Naive thymus-derived CD8-positive, alpha-beta T cell (primary cell): ENCODE results near the gene DOCK8. TPM values are rescaled to one million over a fixed set of nuclear protein-coding genes. Genes with fewer than 3 reads are reported as not detected.
A peak's percentile ranks its signal among the peaks of the same experiment; 100 is the strongest.

Source experiments
- ATAC-seq, 2 donors: fragments of 150-1000 bp; cut with Tn5 transposase in 1 of 2; sonication (Bioruptor Pico), chemical (Tn5 transposase) in 1 of 2; 1 replicate in 1 of 2; 2 replicates in 1 of 2; pipeline ENCODE4 v1.10.0; 2021; ENCODE audit warnings: mild to moderate bottlenecking in 2 of 2, moderate library complexity in 2 of 2
- POLR2A ChIA-PET: fragments of 350-600 bp; sonication (Branson Sonifier 250); formaldehyde crosslinking; loops from one replicate; lab custom pipeline; 2021; ENCODE audit warnings: antibody characterized with exemption; lab: Charles Lee
- DNase-seq, 10 donors: peaks; one replicate each; pipeline versions ENCODE4 v3.0.0 to v3.0.0-alpha.2; 2020 to 2022
- H3K27ac Mint-ChIP-seq, 10 donors: one replicate each; pipeline ENCODE4 v1.8.0; 2020 to 2022; ENCODE audit warnings: mild to moderate bottlenecking in 10 of 10, mixed read lengths in 10 of 10, moderate library complexity in 4 of 10, inconsistent platforms in 1 of 10
- H3K27me3 Mint-ChIP-seq, 5 donors: one replicate each; pipeline ENCODE4 v1.8.0; 2021 to 2022; ENCODE audit warnings: mixed read lengths in 5 of 5
- H3K36me3 Mint-ChIP-seq, 3 donors: one replicate each; pipeline ENCODE4 v1.8.0; 2020 to 2022; ENCODE audit warnings: mixed read lengths in 3 of 3, mild to moderate bottlenecking in 2 of 3, inconsistent platforms in 1 of 3
- H3K4me1 Mint-ChIP-seq, 4 donors: one replicate each; pipeline ENCODE4 v1.8.0; 2021 to 2022; ENCODE audit warnings: mixed read lengths in 4 of 4
- H3K4me3 Mint-ChIP-seq, 10 donors: one replicate each; pipeline ENCODE4 v1.8.0; 2020 to 2022; ENCODE audit warnings: mild to moderate bottlenecking in 10 of 10, mixed read lengths in 10 of 10, moderate library complexity in 6 of 10, inconsistent platforms in 1 of 10
- H3K9me3 Mint-ChIP-seq, 9 donors: one replicate each; pipeline ENCODE4 v1.8.0; 2020 to 2022; ENCODE audit warnings: mixed read lengths in 9 of 9, mild to moderate bottlenecking in 3 of 9, inconsistent platforms in 1 of 9, moderate library complexity in 1 of 9
- polyA plus RNA-seq, 3 donors: library from polyadenylated mRNA; unstranded; fragments of 300-500 nt; fragmentation: Illumina TruSeq; gene quantifications; one replicate each; pipeline ENCODE4 v1.2.3, GENCODE V29; 2021
- total RNA-seq, 8 experiments: library from RNA in 2 of 8; stranded (reverse) in 2 of 8; gene quantifications; one replicate each; pipeline ENCODE4 v1.2.3 and lab custom pipeline; 2021 to 2026

The DOCK8 gene
- total and polyA plus RNA-seq, 5 experiments from 2014 or later: 41.5 to 224 (median 52.2) TPM

DNA sequence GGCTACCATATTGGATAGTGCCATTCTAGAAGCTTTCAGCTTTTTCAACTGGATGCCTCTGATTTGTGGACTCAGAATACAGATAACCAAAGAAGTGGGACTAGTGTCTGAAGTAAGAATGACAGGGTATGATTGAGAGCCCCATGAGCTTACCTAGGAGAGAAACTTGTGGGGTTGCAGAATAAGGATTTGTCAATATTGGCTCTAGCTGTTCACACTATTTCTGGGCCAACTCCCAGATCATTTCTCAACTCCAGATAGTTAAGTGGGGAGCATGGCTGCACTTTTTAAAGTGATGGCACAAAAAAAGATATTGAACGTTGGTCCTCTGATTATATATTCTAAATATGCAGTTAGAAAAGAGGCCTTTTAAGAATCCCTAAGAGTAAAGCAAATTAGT, 252.1 kb downstream of the DOCK8 start:
- DNase-seq (no peak), ATAC-seq (no peak)
- Mint-ChIP-seq H3K36me3 (peaks cover 10 to 42% (median 19%) of the 10 kb centered on the region in 3 donors), H3K4me1 (peaks cover 21 to 32% (median 29%) of the 10 kb centered on the region in 4 donors), H3K27me3 (no peaks in the 10 kb centered on the region), H3K27ac (peak overlapping the region in 4 of 10 donors; percentile 20 to 48 (median 38)), H3K4me3 (peak overlapping the region in 1 of 10 donors; percentile 24), H3K9me3 (no peaks in the 10 kb centered on the region)
- POLR2A ChIA-PET: no interaction called here

DNA sequence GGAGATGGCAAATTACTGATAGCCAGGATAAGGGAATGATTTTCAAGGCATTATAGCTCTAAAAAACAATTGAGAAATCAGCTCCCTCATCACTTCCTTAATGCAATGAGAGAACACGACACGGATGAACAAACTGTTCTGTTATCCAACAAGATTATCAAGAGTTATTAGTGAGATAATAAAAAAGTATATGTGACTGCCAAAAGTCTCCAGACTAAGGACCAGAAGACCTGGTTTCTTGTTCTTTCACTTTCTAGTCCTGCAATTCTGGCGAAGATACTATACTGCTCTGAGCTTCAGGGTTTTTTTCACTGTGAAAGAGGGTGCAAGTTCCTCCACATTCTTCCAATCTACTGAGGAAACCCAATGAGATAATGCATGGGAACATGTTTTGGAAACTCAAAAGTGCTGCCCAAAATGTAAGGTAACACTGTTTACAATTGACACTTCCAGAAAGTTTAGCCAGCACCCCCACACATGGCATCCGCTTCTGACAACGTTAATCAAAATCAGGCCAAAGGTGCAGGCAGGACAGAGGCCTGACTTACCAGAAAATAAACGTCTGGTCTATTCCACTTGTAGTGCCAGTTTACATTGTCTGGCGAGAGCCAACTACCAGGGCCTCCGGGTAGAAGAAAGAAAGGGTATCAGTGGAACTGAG, 254.2 kb downstream of the DOCK8 start:
- Mint-ChIP-seq H3K27me3 (no peaks in the 10 kb centered on the region), H3K9me3 (no peaks in the 10 kb centered on the region), H3K36me3 (peaks cover 10 to 21% (median 18%) of the 10 kb centered on the region in 3 donors), H3K27ac (peak overlapping the region in 9 of 10 donors; percentile 67 to 95 (median 91)), H3K4me1 (peaks cover 19 to 32% (median 28%) of the 10 kb centered on the region in 4 donors), H3K4me3 (peak overlapping the region; percentile 63 to 90 (median 78))
- no peak for ATAC-seq
- DNase-seq: peak in 2 of 10 donors; percentile 13
- POLR2A ChIA-PET: interaction anchor here (2.2 kb wide), 1 partner anchor 9 kb away, joined by 7 read pairs; no protein-coding TSS in a partner anchor

DNA sequence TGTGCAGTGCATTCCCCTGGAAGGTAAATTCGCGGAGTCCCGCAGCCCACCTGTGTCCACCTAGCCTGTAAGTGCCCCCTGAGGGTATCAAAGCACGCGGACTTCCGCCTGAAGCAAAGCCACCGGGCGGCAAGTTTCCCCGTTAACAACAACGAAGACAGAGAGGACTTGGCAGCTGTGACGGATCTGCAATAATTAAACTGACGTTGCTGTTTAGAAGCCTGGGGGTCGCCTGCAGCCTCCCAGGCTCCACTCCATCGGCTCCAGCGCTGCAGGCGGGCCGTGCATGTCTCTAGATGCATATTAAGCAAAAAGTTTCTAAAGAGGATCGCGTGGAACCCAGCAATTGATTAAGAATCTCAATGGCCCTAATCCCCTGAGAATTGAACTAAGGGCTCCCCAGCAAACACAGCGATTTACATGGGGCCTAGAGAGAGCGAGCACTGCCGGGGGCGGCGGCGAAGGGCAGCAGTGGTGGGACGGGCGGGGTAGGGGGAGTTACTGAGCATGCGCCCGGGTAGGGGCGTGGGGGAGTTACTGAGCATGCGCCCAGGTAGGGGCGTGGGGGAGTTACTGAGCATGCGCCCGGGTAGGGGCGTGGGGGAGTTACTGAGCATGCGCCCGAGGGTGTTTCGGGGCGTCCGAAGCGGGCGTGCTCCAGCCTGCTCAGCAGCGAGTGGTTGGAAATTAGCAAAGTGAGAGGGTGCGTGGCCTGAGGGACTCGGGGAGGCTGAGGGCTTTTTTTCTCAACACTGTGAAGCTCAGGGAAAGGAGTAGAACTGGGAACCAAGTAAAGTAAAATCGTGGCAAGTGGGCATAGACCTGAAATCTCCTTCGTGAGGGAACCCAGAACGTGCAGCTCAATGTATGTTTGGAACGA, 255.2 kb downstream of the DOCK8 start:
- peak; percentile 76 to 96 (median 86) for DNase-seq
- Mint-ChIP-seq H3K27me3 (no peaks in the 10 kb centered on the region), H3K4me3 (peak overlapping the region; percentile 89 to 98 (median 96)), H3K4me1 (peaks cover 18 to 32% (median 28%) of the 10 kb centered on the region in 4 donors), H3K9me3 (no peaks in the 10 kb centered on the region), H3K27ac (peak overlapping the region; percentile 89 to 97 (median 96)), H3K36me3 (peaks cover 10 to 12% (median 11%) of the 10 kb centered on the region in 3 donors)
- ATAC-seq: peak; percentile 89 to 90
- POLR2A ChIA-PET: interaction anchor here (0.9 to 2.2 kb wide), 6 partner anchors 9 to 280 kb away, joined by 3 to 7 read pairs (median 4); no protein-coding TSS in a partner anchor

DNA sequence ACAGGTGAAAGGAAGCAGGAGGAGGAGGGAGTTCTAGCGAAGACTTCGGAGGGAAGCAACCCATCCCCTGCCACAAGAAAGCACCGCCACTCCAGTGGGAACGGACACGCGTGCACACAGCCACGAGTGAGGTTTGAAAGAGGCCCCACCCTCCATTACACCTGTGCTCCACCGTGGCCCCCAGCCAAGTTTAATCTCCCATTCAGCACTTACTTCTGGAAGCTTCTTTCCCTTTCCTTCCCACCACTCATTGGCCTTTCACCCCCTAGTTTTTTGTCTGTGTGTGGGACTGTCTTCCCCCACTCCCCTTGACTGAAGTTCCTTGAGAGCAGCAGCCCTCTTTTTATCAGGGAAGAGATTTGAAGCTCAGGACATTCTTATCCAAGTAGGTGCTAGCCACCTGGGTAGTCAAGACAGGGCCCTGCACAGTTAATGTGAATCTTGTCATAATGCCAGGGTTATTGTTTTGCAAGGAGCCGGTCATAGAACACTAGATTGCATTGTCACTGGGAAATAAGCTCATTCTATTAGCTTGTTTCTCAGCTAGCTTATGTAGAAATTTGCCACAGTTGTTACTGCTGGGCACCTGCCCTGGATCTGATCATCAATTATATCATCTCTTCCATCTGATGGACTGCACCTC, 256.0 kb downstream of the DOCK8 start:
- Mint-ChIP-seq H3K27me3 (no peaks in the 10 kb centered on the region), H3K4me1 (peaks cover 18 to 32% (median 28%) of the 10 kb centered on the region in 4 donors), H3K36me3 (peaks cover 2 to 14% (median 3%) of the 10 kb centered on the region in 3 donors), H3K4me3 (peak overlapping the region; percentile 89 to 98 (median 96)), H3K27ac (peak overlapping the region; percentile 89 to 97 (median 96)), H3K9me3 (no peaks in the 10 kb centered on the region)
- ATAC-seq: peak in 1 of 2 donors; percentile 22
- peak in 4 of 10 donors; percentile 1 to 64 (median 20) for DNase-seq
- POLR2A ChIA-PET: interaction anchor here (0.6 to 2.2 kb wide), 7 partner anchors 8 to 280 kb away, joined by 3 to 7 read pairs (median 4); no protein-coding TSS in a partner anchor

DNA sequence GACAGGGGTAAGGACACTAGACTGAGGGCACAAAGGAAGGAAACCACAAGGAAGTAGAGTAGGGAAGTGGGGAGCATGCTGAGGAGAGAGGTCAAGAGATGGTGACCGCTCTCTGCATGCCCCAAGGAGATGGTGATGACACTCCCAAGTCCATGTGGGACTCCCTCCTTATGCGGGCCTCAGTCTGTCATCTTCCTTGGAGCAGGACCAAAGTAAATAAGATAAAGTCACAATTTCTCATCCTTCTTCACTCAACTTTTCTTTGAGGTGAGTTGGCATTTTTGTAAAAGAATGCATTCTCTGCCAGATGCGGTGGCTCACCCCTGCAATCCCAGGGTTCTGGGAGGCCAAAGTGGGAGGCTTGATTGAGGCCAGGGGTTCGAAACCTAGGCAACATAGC, 256.7 kb downstream of the DOCK8 start:
- POLR2A ChIA-PET: interaction anchor here (0.6 to 2.2 kb wide), 3 partner anchors 11 to 134 kb away, joined by 4 to 7 read pairs (median 6); no protein-coding TSS in a partner anchor
- Mint-ChIP-seq H3K36me3 (peaks cover 0 to 11% (median 0%) of the 10 kb centered on the region in 3 donors), H3K9me3 (no peaks in the 10 kb centered on the region)

DNA sequence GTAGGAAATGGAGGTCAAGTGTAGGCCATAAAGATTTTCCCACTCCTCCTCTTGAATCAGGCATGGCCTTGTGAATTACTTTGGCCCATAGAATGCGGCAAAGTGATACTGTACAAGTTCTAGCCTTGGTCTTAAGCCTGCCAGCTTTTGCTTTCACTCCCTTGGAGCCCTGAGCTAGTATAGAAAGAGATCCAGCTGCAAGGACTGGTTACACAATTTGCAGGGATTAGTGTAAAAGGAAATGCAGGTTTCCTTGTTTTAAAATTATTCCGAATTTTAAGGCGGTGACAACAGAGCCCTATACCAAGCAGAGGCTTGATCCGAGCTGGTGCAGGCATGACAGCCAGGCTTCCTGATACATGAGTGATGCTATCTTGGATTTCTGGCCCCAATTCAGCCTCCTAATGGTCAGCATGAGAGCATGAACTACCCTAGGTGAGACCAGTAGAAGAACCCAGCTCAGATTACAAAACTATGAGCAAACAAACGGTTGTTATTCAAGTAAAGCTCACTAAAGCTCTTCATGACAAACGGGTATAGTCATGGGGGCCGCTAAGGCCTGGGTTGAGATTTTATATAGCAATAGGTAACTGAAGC, 257.9 kb downstream of the DOCK8 start:
- Mint-ChIP-seq H3K4me3 (peak overlapping the region in 1 of 10 donors; percentile 34), H3K27me3 (no peaks in the 10 kb centered on the region), H3K27ac (no peak overlapping the region), H3K9me3 (no peaks in the 10 kb centered on the region), H3K36me3 (peaks cover 0 to 8% (median 1%) of the 10 kb centered on the region in 3 donors), H3K4me1 (peaks cover 18 to 32% (median 28%) of the 10 kb centered on the region in 4 donors)
- DNase-seq: no peak
- ATAC-seq: no peak
- POLR2A ChIA-PET: interaction anchor here (0.6 to 1.0 kb wide), 2 partner anchors 32 to 79 kb away, joined by 3 to 9 read pairs; partner anchors contain the start of gene KANK1

More for the DNA sequence above, 256.7 kb downstream of the DOCK8 start:
- DNase-seq (no peak), ATAC-seq (no peak)
- peak overlapping the region; percentile 36 to 98 (median 96) for H3K4me3 Mint-ChIP-seq
- H3K27ac Mint-ChIP-seq: peak overlapping the region in 3 of 10 donors; percentile 12 to 96 (median 93)
- no peaks in the 10 kb centered on the region for H3K27me3 Mint-ChIP-seq
- H3K4me1 Mint-ChIP-seq: peaks cover 18 to 32% (median 28%) of the 10 kb centered on the region in 4 donors

DNA sequence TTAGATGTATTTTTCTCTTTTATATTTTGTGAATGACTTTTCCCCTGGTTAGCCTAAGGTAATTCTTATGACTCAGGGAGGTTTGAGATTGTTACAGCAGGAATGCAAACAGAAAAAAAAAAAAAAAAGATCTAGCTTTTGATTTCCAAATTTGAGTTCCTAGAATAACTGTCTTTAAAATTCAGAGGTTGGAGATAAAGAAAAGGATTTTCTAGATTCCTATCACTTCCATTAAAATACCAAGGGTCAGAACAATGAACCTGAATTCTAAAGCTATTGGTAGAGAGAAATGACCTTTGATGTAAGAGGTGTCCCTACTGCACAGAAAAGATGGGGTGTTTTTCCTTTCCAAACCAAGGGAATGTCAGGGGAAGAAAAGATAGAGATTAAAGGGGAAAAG, 262.5 kb downstream of the DOCK8 start:
- peaks cover 0 to 3% (median 0%) of the 10 kb centered on the region in 5 donors for H3K27me3 Mint-ChIP-seq
- peaks cover 0 to 10% (median 2%) of the 10 kb centered on the region in 3 donors for H3K36me3 Mint-ChIP-seq
- ATAC-seq (no peak), DNase-seq (no peak)
- no peaks in the 10 kb centered on the region for H3K4me1 Mint-ChIP-seq
- H3K4me3 Mint-ChIP-seq: no peak overlapping the region
- no peaks in the 10 kb centered on the region for H3K9me3 Mint-ChIP-seq
- POLR2A ChIA-PET: no interaction called here
- H3K27ac Mint-ChIP-seq: no peak overlapping the region

DNA sequence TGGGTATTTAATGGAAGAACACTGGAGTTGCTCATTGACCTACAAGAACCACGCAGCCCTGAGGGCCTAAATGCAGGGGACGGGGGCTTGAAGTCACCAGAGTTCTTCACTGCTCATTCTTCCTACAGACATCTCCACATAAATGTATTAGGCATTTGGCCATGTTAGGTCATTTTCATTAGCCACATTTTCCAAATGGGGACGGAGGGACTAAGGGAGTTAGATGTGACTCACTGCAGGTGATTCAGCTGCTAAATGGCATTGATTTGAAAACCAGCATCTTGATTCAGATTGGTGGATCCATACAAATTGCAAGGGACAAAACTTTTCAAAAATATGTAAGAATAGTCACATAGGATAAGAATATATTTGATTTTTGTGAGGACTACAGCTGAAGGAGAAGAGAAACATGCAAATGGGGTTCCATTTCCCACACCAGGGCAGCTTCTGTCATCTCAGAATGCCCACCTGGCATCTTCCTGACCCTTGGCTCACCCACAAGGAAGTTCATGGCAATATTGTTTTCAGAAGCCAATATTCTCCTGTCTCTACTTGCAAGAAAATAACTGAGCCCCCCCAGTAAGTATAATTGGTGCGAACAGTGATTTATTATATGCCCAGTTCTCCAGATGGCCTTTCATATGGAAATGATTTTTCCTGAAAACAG, 264.8 kb downstream of the DOCK8 start:
- ATAC-seq (no peak), DNase-seq (no peak)
- Mint-ChIP-seq H3K27me3 (peaks cover 0 to 3% (median 0%) of the 10 kb centered on the region in 5 donors), H3K27ac (no peak overlapping the region), H3K36me3 (peaks cover 2 to 21% (median 9%) of the 10 kb centered on the region in 3 donors), H3K9me3 (peaks cover 0 to 10% (median 0%) of the 10 kb centered on the region in 9 donors), H3K4me3 (no peak overlapping the region), H3K4me1 (no peaks in the 10 kb centered on the region)
- POLR2A ChIA-PET: interaction anchor here (1.2 kb wide), 1 partner anchor 9 kb away, joined by 3 read pairs; no protein-coding TSS in a partner anchor

DNA sequence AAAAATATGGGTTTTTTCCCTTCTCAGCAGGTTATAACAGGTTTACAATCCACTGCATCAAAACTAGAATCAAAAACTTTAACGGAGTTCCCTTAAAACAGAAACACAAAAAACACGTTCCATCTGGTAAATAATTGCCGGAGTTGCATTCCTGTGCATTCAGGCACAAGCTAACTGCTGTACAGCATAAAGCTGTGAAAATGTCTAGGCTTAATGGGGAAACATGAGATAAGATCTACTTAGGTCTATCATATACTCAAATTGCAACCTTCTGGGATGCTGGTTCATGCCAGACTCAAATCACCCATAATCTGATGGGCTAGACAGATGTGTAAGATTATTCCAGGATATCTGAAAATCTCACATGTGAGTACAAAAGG, 265.3 kb downstream of the DOCK8 start:
- Mint-ChIP-seq H3K9me3 (peaks cover 0 to 14% (median 0%) of the 10 kb centered on the region in 9 donors), H3K4me3 (no peak overlapping the region), H3K36me3 (peaks cover 2 to 23% (median 13%) of the 10 kb centered on the region in 3 donors), H3K27ac (no peak overlapping the region), H3K27me3 (peaks cover 0 to 3% (median 0%) of the 10 kb centered on the region in 5 donors), H3K4me1 (no peaks in the 10 kb centered on the region)
- no peak for DNase-seq
- POLR2A ChIA-PET: no interaction called here
- no peak for ATAC-seq

DNA sequence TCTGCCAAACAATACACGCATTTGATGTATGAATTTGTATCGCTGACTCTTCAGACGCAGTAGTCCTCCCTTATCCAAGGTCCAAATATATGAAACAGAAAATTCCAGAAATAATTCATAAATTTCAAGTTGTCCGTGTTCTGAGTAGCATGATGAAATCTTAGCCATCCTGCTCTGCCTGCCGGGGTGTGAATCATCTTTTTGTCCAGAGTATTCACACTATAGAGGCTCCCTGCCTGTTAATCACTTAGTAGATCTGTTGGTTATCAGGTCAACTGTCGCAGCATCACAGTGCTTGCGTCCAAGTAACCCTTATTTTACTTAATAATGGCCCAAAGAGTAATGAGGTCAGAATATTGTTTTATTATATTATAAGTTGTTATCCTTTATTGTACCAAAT, 268.1 kb downstream of the DOCK8 start:
- DNase-seq (no peak), ATAC-seq (no peak)
- Mint-ChIP-seq H3K27me3 (peaks cover 0 to 3% (median 0%) of the 10 kb centered on the region in 5 donors), H3K4me1 (no peaks in the 10 kb centered on the region), H3K27ac (no peak overlapping the region), H3K4me3 (no peak overlapping the region), H3K36me3 (peaks cover 0 to 15% (median 13%) of the 10 kb centered on the region in 3 donors), H3K9me3 (peaks cover 0 to 14% (median 0%) of the 10 kb centered on the region in 9 donors)
- POLR2A ChIA-PET: no interaction called here

DNA sequence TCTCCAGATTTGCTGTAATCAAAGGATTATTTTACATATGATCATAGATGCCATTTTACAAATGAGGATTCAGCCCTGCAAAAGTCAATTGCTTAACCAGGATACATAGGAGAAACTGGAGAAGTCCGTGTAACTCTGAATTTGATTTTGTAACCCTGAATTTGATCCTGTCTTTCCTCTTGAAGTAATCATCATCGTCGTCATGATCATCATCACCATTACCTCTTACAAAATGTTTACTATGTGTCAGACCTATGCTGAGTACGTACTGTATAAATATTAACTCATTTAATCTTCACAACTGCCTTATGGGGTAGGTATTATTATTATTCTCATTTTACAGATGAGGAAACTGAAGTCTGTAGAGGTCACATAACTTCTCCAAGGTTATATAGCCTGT, 271.5 kb downstream of the DOCK8 start:
- H3K9me3 Mint-ChIP-seq: peaks cover 0 to 14% (median 0%) of the 10 kb centered on the region in 9 donors
- POLR2A ChIA-PET: no interaction called here
- peaks cover 0 to 15% (median 13%) of the 10 kb centered on the region in 3 donors for H3K36me3 Mint-ChIP-seq
- ATAC-seq (no peak), DNase-seq (no peak)
- H3K27me3 Mint-ChIP-seq: no peaks in the 10 kb centered on the region
- no peak overlapping the region for H3K4me3 Mint-ChIP-seq
- H3K4me1 Mint-ChIP-seq: no peaks in the 10 kb centered on the region
- H3K27ac Mint-ChIP-seq: no peak overlapping the region
